Vagina (tissue), 2 donors: Measurements from ENCODE around the gene PRMT7. TPM values are rescaled to one million over a fixed set of nuclear protein-coding genes. Genes with fewer than 3 reads are reported as not detected.

Experiments used
- DNase-seq, 2 donors: peaks; one replicate each; pipeline ENCODE4 v3.0.0-alpha.2; 2017; ENCODE audit errors: extremely low spot score in 2 of 2
- H3K27ac ChIP-seq: fragments of 200-600 bp; sonication (generic); one replicate; pipeline ENCODE4 v1.5.1; 2019
- H3K27me3 ChIP-seq: fragments of 200-600 bp; sonication (generic); one replicate; pipeline ENCODE4 v1.5.1; 2019
- H3K36me3 ChIP-seq, 2 donors: fragments of 200-600 bp; sonication (generic); one replicate each; pipeline ENCODE4 v1.5.1; 2017 to 2019
- H3K4me1 ChIP-seq: fragments of 200-600 bp; sonication (generic); one replicate; pipeline ENCODE4 v1.5.1; 2019
- H3K4me3 ChIP-seq, 2 donors: fragments of 200-600 bp; sonication (generic); 1 replicate in 1 of 2; 2 replicates in 1 of 2; pipeline ENCODE4 v1.5.1; 2016 to 2019
- H3K9me3 ChIP-seq: fragments of 200-600 bp; sonication (generic); one replicate; pipeline ENCODE4 v1.5.1; 2019
- CTCF ChIP-seq, 3 experiments: fragments of 450-650 bp in 2 of 3; fragments of 200-600 bp in 1 of 3; sonication (generic) in 1 of 3; IDR thresholded peaks; one replicate each; pipeline ENCODE4 v1.5.1; 2017 to 2019; ENCODE audit warnings: antibody characterized with exemption in 3 of 3, mild to moderate bottlenecking in 2 of 3, moderate library complexity in 2 of 3
- POLR2A ChIP-seq, 2 donors: fragments of 450-650 bp; IDR thresholded peaks; one replicate each; pipeline ENCODE4 v1.6.1; 2017; ENCODE audit warnings: antibody characterized with exemption in 2 of 2, mild to moderate bottlenecking in 2 of 2, moderate library complexity in 2 of 2
- POLR2AphosphoS5 ChIP-seq, 2 donors: sonication (generic); formaldehyde crosslinking; IDR thresholded peaks; one replicate each; pipeline ENCODE4 v1.9.0; 2017; ENCODE audit warnings: antibody characterized with exemption in 2 of 2, mild to moderate bottlenecking in 2 of 2, low read depth in 1 of 2; ENCODE audit not compliant: insufficient read depth in 1 of 2
- intact Hi-C: fragments of 100-400 bp; cut with DNase I; formaldehyde crosslinking; loops from one replicate; pipeline ENCODE4 v1.15.1; 2023
- total RNA-seq: library from RNA; depleted of rRNA; stranded (reverse); fragments of >200 nt; gene quantifications from one replicate; pipeline ENCODE4 v1.2.3, GENCODE V29; 2016

PRMT7 gene
- total RNA-seq, 1 donor from 2014 or later = 47.9 TPM

- no peaks in the 10 kb centered on the region for H3K27me3 ChIP-seq
- no peaks in the 10 kb centered on the region for H3K4me1 ChIP-seq
- no peak for DNase-seq
- H3K27ac ChIP-seq = no peak overlapping the region
- H3K9me3 ChIP-seq = no peaks in the 10 kb centered on the region
- H3K36me3 ChIP-seq = no peaks in the 10 kb centered on the region
- intact Hi-C loops = no loop called here
- no peak overlapping the region for H3K4me3 ChIP-seq
- no peak for TF ChIP-seq CTCF (IDR thresholded peaks at IDR 0.05)
- no peak for TF ChIP-seq POLR2A (IDR thresholded peaks at IDR 0.05)
- TF ChIP-seq POLR2AphosphoS5 (IDR thresholded peaks at IDR 0.05; ENCODE audit: insufficient read depth in 1 of 2, low read depth in 1 of 2) = no peak
Observed at GRCh38 chr16:68389006-68389405, 78.2 kb downstream of the PRMT7 start.

DNA sequence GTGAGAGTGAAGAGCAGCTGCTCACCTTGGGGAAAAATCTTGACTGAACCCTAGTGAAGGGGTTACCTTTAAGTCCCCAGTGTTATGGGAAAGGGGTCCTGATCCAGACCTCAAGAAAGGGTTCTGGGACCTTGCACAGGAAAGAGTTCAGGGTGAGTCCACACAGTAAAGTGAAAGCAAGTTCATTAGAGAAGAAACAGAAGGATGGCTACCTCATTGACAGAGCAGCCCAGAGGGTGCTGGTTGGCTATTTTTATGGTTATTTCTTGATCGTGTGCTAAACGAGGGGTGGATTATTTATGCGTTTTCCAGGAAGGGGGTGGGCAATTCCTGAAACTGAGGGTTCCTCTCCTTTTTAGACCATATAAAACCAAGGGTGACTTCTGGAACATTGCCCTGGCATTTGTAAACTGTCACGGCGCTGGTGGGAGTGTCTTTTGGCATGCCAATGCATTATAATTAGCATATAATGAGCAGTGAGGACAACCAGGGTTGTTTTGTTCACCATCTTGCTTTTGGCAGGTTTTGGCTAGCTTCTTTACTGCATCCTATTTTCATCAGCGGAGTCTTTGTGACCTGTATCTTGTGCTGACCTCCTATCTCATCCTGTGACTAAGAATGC lies 79.0 kb downstream of the PRMT7 start:
- intact Hi-C loops = no loop called here
- no peak for DNase-seq
- no peaks in the 10 kb centered on the region for H3K36me3 ChIP-seq
- no peaks in the 10 kb centered on the region for H3K27me3 ChIP-seq
- H3K4me1 ChIP-seq = no peaks in the 10 kb centered on the region
- H3K27ac ChIP-seq = no peak overlapping the region
- H3K9me3 ChIP-seq = no peaks in the 10 kb centered on the region
- TF ChIP-seq CTCF (IDR thresholded peaks at IDR 0.05) = no peak
- TF ChIP-seq POLR2AphosphoS5 (IDR thresholded peaks at IDR 0.05; ENCODE audit: insufficient read depth in 1 of 2, low read depth in 1 of 2) = no peak
- TF ChIP-seq POLR2A (IDR thresholded peaks at IDR 0.05) = no peak
- no peak overlapping the region for H3K4me3 ChIP-seq

DNA sequence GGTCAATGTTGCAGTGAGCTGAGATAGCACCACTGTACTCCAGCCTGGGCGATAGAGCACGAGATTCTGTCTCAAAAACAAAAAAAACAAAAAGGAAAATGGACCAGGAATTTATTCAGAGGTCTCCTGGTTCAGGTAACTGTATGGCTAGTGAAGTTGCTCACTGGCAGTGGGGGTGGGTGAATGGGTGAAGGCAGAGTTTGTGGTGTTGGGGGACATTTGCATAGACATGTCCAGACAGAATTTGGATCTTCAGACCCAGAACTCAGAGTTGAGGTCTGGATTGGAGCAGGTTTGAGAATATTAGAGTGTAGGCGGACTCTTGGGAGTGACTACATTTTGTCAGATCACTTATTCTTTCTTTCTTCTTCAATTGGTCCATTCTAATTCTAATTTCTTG lies 82.5 kb downstream of the PRMT7 start:
- H3K27ac ChIP-seq = no peak overlapping the region
- H3K9me3 ChIP-seq = no peaks in the 10 kb centered on the region
- TF ChIP-seq POLR2A (IDR thresholded peaks at IDR 0.05) (no peak), POLR2AphosphoS5 (IDR thresholded peaks at IDR 0.05; ENCODE audit: insufficient read depth in 1 of 2, low read depth in 1 of 2) (no peak), CTCF (IDR thresholded peaks at IDR 0.05) (no peak)
- DNase-seq = no peak
- H3K27me3 ChIP-seq = no peaks in the 10 kb centered on the region
- no peaks in the 10 kb centered on the region for H3K36me3 ChIP-seq
- no peaks in the 10 kb centered on the region for H3K4me1 ChIP-seq
- H3K4me3 ChIP-seq = no peak overlapping the region
- intact Hi-C loops = no loop called here

DNA sequence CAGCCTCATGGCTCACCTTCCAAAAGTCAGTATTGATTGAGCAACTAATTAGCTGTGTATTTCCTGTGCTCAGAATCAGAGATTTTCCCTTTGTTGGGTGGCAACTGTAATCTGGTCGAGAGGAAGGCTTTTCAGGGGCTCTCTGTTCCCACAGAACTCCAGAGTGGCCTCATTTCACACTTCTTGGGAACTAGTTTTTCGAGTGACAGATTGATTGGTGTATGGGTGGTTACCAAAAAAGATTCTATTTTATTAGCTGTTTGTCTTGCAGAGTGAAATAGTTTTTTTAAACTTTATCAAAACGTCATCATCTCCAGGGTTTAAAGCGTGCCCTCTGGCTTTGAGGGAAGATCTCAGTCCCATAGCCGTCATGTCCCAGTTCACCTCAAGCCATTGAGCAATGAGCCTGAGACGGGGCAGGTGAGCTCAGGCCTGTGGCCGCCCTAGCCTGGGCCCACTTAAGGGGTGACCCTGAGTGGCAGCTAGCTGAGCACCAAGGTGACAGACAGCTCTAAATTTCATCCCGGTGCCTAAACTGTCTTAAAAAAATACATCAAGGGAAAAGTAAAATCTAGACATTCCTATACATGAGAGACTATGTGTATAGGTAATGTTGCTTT lies 84.5 kb downstream of the PRMT7 start:
- intact Hi-C loops = loop anchor here (1.0 kb wide), 1 partner anchor 47 kb away; no protein-coding TSS in a partner anchor
- TF ChIP-seq POLR2A (IDR thresholded peaks at IDR 0.05) (no peak), CTCF (IDR thresholded peaks at IDR 0.05) (no peak), POLR2AphosphoS5 (IDR thresholded peaks at IDR 0.05; ENCODE audit: insufficient read depth in 1 of 2, low read depth in 1 of 2) (no peak)
- no peak for DNase-seq

DNA sequence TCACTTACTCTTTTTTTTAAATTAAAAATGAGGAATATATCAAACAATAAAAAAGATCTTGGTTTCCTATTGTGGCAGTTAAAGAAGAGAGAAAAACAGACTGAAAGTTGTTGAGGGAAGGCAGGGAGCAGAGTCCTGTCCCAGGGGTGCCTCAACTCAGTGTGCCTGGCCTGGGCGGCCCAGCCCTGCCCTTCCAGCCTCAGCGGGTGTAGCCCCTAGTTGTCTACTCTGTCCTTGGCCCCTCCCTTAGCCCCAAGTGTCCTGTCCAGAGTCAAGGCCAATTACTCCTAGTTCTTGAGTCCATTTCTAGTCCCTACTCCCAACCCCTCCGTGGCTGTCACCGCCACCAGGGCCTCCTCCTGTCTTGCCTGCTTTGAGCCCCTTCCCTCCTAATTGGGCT lies 85.0 kb downstream of the PRMT7 start:
- Histone ChIP-seq H3K36me3 (no peaks in the 10 kb centered on the region), H3K9me3 (no peaks in the 10 kb centered on the region), H3K27me3 (no peaks in the 10 kb centered on the region), H3K4me1 (no peaks in the 10 kb centered on the region), H3K27ac (no peak overlapping the region), H3K4me3 (no peak overlapping the region)
- TF ChIP-seq POLR2AphosphoS5 (IDR thresholded peaks at IDR 0.05; ENCODE audit: insufficient read depth in 1 of 2, low read depth in 1 of 2) (no peak), CTCF (IDR thresholded peaks at IDR 0.05) (no peak), POLR2A (IDR thresholded peaks at IDR 0.05) (no peak)
- no peak for DNase-seq
- intact Hi-C loops = loop anchor here (1.0 kb wide), 1 partner anchor 46 kb away; no protein-coding TSS in a partner anchor

More for the DNA sequence above, 84.5 kb downstream of the PRMT7 start:
- Histone ChIP-seq H3K4me3 (no peak overlapping the region), H3K4me1 (no peaks in the 10 kb centered on the region), H3K27me3 (no peaks in the 10 kb centered on the region), H3K27ac (no peak overlapping the region), H3K36me3 (no peaks in the 10 kb centered on the region), H3K9me3 (no peaks in the 10 kb centered on the region)
